Right forelimb (tissue), 1 donor: ENCODE results near the gene SGCA.

Experiments used
- DNase-seq: peaks from one replicate; pipeline ENCODE4 v3.0.0-alpha.2; 2018

SGCA gene

DNA sequence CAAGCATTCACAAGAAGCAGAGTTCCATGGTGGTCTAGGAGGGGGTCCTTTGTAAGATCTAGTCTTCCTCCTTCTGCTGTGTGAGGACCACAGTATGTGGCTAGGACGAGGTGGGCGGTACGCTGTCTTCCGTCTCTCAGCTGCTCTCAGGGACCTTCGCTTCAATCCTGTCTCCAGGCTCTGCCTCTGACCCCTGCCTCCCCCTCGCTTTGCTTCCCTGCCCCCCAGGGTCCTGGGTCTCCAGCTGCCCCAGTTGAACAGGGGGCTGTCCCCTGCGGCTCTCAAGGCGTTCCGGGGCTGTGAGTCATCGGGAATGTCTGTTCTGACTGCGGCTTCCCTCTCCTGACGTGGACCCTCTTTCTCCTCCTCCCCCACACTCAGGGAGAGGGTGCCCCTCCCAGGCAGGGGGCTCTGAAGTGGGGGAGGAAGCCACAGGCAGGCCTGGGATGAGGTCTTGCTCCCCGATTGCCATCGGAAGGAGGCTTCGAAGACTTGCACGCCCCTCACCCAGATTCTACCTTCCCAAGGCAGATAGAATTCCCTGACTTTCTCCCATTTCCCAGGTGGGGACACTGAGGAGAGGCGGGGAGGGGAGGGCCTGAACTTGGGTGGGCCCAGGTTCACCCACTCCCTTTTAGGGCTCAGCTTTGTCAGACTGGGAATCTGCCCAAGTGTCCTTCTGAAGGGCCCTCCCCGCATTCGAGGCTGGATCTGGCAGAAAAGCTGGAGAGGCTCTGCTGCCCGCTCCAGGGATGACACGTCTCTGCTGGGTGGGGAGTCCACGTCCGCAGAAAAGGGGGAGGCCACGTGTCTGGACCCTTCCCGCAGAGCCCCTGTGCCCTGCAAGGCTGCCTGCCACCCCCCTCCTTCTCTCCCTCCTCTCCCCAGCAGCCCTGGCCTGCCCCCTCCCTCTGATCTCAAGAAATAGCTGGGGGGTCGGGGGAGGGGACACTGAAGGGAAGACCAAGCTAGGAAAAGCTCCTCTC, 44.7 kb downstream of the SGCA start:
- peak; percentile 87 for DNase-seq

DNA sequence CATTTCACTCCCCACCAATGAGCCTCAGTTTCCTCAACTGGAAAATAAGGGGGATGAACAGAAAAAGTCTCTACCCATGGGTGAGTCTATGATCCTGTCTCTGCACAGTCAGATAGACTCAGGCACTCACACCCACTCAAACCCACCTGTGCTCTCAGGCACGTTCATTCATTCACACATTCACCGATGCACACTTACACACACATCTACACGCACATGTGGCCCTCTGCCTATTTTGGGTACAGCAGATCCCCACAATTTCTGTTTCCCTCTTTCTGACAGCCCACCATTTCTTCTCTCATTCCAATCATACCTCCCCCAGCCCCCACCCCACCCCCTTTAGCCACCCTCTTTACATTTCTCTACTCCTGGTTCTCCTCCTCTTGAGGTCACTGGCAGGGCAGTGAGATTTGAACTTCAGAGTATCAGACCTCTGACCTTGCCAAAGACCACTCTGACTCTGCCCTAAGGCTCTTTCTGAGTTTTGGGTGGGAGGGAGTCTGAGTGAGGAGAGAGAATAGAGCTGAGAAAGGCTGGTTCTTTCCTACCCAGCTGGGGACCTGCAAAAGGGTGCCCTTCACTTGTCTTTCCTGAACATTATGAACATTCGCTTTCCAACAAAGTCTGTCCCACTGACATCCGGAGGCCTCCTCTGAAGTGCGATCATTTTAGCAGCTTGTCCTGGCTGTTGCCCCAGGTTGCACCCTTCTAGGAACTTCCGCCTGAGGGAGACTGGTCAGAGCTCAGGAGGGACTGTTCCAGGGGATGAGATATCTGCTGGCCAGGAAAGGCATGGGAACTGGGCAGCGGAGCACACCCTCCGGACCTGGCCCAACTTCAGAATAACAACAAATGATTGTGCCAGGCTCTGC, 45.7 kb downstream of the SGCA start:
- no peak for DNase-seq

DNA sequence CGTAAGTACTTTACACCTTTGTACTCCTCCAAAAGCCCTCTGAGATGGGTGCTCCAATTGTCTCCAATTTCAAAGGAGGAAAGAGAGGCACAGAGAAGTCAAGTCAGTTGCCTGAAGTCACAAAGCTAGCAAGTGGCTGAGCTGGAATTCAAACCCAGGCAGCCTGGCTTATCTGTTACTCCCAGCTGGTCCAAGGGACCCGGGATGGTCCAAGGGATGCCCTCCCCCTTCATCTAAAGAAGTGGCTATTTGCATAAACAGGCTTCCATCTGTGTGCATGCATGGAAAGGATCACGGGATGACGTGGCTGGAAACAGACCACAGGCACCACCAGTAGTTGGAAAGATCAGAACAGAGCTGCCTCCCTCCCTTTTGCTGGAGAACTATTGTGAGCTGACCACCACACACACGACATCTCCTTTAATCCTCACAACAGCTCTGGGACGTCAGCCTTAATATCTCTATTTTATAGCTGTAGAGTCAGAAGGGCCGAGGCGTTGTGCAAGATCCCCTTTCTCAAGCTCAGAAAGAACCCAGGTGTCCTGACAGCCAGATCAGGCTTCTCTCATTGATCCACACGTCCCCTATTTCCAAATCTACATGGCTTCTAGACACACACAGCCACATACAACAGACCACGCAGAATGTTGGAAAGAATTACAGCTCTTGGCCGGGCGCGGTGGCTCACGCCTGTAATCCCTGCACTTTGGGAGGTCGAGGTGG, 46.5 kb downstream of the SGCA start:
- no peak for DNase-seq

DNA sequence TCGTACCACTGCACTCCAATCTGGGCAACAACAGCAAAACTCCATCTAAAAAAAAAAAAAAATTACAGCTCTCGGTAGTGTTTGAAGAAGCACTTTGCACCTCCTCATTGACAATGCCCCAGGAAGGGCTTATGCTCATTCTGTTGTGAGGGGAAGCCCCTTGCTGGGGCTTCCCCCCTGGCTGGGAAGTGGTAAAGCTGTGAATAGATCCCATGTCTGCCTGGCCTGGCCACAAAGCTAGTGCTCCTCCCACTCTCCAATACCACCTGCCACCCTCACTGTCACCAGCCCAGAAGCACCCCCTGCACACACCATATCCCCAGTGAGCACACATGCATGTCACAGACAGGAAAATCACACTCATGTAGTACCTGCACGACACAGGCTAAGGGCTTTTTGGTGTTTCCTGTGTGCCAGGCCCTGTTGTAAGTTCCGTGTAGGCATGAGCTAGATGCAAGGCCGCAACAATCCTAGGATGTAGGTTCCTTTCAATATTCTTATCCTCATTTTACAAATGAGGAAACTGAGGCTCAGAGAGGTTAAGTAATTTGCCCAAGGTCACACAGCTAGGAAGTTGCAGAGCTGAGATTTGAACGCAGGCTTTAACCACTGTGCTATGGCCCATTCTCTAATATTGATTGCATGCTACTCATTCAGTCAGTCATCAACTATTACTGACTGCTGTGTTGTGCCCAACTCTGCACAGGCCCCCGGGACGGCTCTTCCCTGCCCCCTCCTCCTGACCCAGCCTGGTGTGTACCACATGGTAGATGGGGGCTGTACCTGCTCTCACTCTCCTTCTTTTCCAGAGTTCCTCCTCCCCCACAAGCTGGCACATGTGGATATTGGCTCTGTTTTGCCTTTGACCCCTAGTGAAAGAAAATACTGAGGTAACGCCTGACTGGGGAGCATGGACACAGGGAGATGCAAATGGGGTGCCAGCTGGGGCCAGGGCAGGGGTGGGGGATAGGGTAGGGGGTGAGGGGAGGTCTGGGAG, 47.5 kb downstream of the SGCA start:
- no peak for DNase-seq

DNA sequence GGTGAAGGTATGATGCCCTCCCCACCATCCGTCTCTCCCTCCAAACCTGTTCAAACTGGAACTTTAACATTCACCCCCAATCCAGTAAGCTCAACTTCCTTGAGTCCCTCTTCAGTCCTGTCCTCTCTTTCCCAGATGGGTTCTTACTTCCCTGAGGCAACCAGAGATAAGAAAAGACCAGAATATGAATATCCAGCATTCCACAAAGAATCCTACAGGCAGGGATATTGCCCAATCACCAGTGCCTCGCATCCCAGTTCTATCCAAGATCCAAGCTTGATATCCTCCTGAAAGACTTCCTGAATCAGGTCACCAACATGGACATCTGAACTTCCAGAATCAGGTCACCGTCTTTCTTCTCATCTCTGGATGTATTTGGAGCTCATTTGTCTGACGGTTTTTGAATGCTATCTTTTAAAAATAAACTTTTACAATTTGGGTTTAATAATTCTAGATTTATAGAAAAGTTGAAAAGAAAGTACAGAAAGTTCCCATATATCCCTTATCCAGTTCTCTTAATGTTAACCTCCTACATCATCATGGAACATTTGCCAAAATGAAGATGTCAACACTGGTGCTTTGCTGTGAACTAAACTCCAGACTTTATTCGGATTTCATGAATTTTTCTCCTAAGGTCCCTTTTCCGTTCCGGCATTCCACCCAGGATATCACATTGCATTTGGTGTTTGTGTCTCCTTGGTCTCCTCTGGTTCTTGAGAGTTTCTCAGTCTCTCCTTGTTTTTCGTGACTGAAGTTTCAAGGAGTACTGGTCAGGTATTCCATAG, 49.4 kb downstream of the SGCA start:
- DNase-seq, result no peak

DNA sequence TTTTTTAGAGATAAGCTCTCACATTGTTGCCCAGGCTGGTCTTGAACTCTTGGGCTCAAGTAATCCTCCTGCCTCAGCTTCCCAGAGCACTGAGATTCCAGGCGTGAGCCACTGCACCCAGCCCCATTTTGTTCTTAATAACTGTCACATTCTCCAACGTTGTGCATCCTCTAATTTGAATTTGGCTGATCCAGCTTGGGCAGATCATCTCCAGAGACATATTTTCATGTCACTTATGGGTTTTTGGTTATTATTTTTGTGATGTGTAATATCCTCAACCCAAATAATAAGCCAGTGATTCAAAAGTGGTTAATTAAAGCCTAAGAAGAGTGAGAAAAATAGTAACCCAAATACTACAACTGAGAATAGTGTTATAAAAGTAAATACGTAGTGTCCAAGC, 51.8 kb downstream of the SGCA start:
- no peak for DNase-seq

DNA sequence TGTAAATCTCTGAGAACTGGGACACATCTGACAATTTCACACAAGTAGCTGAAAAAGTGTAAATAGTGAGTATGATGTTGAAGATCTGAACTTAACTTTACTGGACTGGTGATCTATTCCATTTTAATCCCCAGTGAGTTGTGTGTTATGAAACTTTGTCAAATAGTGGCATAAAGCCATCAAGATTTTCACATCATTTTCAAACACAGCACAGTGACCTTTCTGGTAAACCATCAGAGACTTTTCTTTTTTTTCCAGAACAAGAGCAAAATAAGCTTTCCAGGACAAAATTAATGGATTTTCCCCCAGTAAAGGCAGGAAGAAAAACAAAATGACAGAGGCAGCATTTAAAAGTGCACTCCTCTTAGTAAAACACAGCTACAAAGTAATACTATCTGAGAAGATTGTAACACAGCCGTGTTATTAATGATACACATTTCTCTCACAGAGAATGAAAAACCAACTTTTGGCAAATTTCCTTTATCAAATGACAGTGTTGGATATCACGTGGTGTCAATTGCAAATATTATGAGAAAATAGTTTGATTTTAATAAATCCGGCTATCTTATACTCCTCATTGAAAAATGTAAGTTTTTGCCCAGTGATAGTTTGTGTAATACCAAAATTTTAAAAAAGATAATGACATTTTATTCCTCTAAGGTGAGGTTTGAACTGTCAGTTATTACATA, 52.4 kb downstream of the SGCA start:
- no peak for DNase-seq

DNA sequence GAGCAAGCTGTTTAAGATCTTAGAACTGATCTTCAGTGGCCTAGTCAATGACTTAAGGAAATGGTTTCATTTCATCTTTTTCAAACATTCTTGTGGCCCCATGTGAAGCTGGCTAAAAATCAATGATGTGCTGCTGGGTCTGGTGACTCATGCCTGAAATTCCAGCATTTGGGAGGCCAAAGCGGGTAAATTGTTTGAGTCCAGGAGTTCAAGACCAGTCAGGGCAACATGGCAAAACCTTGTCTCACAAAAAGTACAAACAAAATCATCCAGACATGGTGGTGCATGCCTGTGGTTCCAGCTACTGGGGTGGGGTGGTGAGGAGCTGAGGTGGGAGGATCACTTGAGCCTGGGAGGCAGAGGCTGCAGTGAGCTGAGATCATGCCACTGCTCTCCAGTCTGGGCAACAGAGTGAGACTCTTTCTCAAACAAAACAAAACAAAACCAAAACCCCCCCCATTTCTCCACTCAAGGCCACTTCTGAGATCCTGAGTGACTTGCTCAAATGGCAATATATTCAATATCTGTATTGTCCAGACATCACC, 53.0 kb downstream of the SGCA start:
- no peak for DNase-seq

DNA sequence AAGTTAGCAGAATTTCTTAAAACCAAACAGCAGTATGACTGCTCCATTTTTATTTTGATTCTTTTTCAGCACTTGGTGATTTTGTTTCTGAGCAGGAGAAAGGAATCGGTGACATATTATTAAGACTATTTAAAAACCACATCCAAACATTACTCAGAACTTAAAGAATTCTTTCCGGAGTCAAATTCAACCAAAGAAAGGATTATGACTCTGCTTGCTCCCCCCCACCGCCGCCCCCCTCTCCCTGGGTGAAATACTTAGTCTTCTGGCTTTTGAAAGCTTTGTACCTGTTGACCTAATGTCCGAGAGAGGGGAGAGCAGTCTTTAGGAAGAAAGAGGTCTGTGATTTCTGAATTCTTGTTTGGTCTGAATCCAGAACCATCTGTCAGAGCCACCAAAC, 53.5 kb downstream of the SGCA start:
- no peak for DNase-seq

DNA sequence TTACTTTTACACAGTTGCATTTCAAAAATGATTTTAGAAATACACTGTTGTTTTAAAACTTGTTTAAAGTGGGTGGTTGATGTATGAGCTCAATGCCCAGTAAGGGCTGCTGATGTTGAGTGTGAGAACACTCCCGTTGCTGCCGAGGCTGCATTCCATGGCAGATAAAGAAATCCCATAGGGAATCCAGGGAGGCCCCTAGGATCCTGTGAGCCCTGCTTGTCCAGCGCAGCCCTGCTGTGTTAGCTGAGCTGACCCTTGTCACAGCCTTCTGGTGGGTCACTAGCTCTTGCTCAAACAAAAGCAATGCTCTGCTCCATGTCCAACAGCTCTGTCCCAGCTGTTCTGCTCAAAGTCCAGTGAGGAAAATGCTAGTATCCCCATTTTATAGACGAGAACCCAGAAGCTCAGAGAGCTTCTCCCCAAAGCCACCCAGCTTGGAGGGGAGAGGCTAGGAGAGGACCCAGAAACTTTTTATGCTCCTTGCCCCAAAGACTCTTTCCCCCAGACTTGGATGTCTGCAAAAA, 54.2 kb downstream of the SGCA start:
- DNase-seq, result no peak

DNA sequence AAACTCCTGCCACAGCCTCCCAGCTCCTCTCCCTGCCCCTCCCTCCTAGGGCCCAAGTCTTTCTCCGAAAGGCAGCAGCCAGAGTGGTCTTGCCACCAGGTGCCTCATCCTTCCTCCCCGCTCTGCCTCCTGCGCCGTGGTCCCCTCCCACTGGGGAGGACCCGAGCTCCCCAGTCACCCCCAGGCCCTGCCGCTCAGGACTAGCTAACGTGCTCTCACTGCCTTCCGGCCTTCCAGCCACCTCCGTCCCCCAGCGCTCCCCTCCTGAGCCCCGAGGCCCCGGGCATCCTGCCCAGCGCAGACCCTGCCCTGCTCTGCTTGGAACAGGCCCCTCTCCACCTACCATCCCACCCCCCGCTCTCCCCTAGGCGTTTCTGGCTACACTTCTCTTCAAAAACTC, 55.0 kb downstream of the SGCA start:
- DNase-seq, result no peak

DNA sequence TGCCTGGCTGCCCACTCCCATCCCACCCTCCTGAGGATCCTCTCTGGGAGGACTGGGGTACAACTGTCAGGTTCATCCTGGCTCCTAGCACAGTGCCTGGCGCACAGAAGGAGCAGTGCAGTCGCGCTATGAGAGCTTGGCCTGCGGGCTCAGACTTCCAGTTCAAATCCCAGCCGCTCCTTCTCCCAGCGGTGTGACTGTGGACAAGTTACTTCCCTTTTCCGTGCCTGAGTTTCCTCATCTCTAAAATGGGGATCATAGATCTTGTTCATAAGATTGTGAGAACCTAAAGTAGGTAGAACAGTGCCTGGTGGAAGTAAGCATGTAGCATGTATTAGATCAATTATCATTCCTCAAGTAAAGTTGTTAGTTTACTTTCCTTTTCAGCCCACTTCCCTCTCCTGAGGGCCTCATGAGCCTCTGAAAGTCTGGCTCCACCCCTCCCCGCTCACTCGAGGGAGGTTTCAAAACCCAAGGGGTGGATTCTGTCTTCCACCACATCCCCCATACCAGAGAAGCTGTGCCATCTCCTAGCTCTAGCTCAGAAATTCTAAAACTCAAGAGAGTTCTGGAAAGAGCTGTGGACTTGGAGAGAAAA, 55.6 kb downstream of the SGCA start:
- no peak for DNase-seq

DNA sequence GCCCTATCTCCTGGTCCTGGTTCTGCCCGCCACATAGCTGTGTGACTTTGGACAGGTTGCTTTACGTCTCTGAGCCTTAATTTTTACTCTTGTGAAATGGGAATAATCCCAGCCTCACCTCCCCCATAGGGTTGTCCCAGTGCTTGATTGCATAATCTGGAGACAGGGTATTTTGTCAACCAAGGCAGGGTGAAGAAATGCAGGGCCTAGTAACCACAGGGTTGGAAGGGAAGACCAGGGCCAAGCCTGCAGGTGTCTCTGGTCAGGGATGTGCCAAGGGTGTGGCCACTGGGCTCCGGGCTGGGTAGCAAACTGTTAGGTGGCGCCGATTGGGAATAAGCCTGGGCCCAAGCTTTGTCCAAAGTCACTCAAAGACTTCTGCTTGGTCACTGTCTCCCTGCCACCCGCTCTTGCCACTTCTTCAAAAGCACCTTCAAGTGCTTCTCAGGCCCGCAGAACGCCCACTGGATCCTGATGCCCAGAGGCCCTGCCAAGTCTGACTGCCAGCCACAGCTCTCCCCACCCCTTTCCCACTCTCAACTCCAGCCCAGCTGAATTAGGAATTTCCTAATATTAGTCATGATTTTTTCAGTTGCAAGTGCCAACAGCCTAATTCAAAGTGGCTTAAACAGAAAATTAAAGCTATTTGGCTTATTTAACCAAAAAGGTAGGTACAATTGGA, 56.2 kb downstream of the SGCA start:
- peak; percentile 64 for DNase-seq

DNA sequence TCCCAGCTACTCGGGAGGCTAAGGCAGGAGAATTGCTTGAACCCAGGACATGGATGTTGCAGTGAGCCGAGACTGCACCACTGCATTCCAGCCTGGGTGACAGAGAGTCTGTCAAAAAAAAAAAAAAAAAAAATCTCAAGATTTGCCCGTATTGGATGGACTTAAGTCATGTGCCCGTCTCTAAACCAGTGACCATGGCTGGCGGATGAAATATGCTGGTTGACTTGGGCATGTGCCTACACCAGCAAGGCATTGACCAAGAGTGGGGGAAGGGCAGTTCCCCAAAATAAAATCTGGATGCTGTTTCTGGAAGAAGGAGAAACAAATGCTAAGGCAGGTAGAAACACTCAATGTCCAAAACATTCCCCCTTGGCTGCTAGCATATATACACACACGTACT, 57.1 kb downstream of the SGCA start:
- no peak for DNase-seq
